Dendritic cell treated with granulocyte-macrophage colony-stimulating factor and Interleukin-4, amounts not matched to agents 40 ng/mL and 50 ng/mL, for 4 days (primary cell): Measurements from ENCODE around the gene CDRT4.

Experiments
- H3K27ac Mint-ChIP-seq: one replicate; pipeline ENCODE4 v1.8.0; 2022; ENCODE audit warnings: mild to moderate bottlenecking, mixed read lengths
- H3K27me3 Mint-ChIP-seq: one replicate; pipeline ENCODE4 v1.8.0; 2022; ENCODE audit warnings: mild to moderate bottlenecking, mixed read lengths
- H3K36me3 Mint-ChIP-seq: one replicate; pipeline ENCODE4 v1.8.0; 2022; ENCODE audit warnings: low read depth, mixed read lengths
- H3K4me1 Mint-ChIP-seq: one replicate; pipeline ENCODE4 v1.8.0; 2022; ENCODE audit warnings: low read depth, mixed read lengths
- H3K4me3 Mint-ChIP-seq: one replicate; pipeline ENCODE4 v1.8.0; 2022; ENCODE audit warnings: mild to moderate bottlenecking, moderate library complexity, mixed read lengths
- H3K9me3 Mint-ChIP-seq: one replicate; pipeline ENCODE4 v1.8.0; 2022; ENCODE audit warnings: mixed read lengths
- intact Hi-C: fragments of 100-400 bp; cut with micrococcal nuclease; formaldehyde crosslinking; loops from one replicate; pipeline ENCODE4 v1.15.0; 2022

The CDRT4 gene

GRCh38 chr17:15482476-15482875 is 15.1 kb upstream of the CDRT4 start:
- Mint-ChIP-seq H3K4me1 (peaks cover 13% of the 10 kb centered on the region), H3K9me3 (no peaks in the 10 kb centered on the region), H3K4me3 (no peak overlapping the region), H3K27ac (no peak overlapping the region), H3K27me3 (no peaks in the 10 kb centered on the region), H3K36me3 (no peaks in the 10 kb centered on the region)
- intact Hi-C loops, result no loop called here

DNA sequence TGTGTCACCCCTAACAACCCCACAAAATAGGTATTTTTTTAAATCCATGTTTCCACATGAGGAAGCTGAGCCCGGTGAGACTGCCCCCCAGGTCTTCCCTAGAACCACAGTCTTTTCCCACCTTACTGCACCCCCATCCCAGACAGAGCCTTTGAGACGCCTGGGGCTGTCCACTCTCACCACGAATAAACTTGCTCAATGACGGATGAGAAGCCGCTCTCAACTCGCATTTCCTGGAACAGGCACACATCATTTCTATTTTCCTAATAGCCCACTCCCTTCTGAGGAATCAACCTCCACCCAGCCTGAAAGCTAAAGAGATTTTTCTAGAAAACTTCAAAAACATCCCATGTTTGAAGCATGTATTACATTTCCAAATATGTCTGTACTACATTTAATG is 14.1 kb upstream of the CDRT4 start:
- H3K36me3 Mint-ChIP-seq, result no peaks in the 10 kb centered on the region
- H3K27ac Mint-ChIP-seq, result no peak overlapping the region
- H3K27me3 Mint-ChIP-seq, result no peaks in the 10 kb centered on the region
- H3K9me3 Mint-ChIP-seq, result no peaks in the 10 kb centered on the region
- peaks cover 13% of the 10 kb centered on the region for H3K4me1 Mint-ChIP-seq
- no peak overlapping the region for H3K4me3 Mint-ChIP-seq
- intact Hi-C loops, result no loop called here

- H3K36me3 Mint-ChIP-seq, result no peaks in the 10 kb centered on the region
- no peak overlapping the region for H3K4me3 Mint-ChIP-seq
- H3K9me3 Mint-ChIP-seq, result no peaks in the 10 kb centered on the region
Measured at GRCh38 chr17:15480204-15480603, 12.8 kb upstream of the CDRT4 start.

DNA sequence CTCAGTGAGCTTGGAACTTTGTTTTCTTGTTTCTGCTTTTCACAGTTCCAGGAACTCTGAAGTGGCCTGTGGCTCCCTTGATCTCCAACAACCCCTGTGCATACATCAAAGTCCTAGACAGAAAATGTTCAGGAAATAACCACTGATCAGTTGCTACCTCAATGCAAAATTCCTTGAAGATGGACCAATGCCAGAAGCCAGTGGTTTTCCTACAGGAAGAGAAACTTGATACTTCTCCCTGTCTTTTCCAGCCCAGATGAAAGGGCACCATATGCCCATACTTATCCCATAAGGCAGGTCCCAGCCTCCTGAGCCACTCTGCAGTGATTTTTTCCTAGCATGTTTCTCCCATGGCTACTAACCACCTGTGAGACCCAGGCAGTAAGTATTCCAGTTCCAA is 12.3 kb upstream of the CDRT4 start:
- H3K27me3 Mint-ChIP-seq, result no peaks in the 10 kb centered on the region
- intact Hi-C loops, result no loop called here
- no peaks in the 10 kb centered on the region for H3K9me3 Mint-ChIP-seq
- H3K4me1 Mint-ChIP-seq, result peaks cover 13% of the 10 kb centered on the region
- no peak overlapping the region for H3K4me3 Mint-ChIP-seq
- H3K36me3 Mint-ChIP-seq, result no peaks in the 10 kb centered on the region
- H3K27ac Mint-ChIP-seq, result no peak overlapping the region

More at GRCh38 chr17:15480204-15480603, 12.8 kb upstream of the CDRT4 start:
- intact Hi-C loops, result no loop called here
- H3K27ac Mint-ChIP-seq, result no peak overlapping the region
- peaks cover 13% of the 10 kb centered on the region for H3K4me1 Mint-ChIP-seq
- no peaks in the 10 kb centered on the region for H3K27me3 Mint-ChIP-seq

DNA sequence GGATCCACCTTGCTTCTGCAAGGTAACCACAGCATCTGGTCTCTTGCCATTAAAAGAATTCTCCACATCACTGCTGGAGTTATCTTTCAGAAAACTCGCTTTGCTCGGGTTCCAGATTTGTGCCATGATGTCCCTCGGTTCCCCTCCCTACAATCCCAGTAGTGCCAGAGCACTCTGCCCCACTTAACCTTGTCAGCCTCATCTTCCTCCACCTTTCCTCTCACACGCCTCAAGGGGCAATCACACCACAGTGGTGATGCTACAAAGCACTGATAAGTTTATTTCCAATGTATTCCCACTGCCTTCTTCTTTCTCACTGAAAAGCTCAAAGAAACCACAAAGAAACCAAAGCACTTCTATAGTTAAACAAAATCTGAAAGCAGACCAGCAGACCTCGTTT is 11.4 kb upstream of the CDRT4 start:
- intact Hi-C loops, result no loop called here

DNA sequence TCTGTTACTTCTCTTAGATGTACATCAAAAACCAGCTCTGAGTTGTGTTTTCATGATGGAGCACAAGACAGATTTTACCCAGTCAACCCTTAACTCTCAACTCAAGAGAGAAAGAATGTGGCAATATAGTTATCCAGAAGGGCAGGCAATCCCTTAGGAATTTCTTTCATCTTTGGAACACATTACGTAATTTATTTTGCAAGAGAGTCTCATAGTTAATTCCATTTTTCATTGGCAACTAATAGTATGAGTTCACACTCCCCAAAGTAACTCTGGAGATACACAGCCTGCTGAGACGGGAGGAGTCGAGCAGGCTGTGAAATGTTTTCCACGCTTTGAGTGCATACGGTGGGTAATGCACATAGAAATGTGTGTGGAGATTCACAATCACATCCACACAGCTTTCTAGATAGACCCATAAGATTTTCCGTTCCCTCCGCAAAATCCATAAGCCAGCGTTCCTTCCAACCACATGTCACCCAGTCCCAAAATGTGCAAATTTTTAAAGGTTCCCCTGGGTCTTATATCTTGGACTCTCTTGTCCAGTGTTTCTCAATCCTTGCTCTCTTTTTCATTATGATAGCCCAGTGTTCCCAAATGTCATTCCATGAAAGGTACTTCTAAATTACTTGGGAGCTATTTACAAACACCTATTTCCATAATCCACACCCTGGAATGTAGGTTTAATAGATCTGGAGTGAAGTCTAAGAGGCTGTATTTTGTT is 8.4 kb upstream of the CDRT4 start:
- no peaks in the 10 kb centered on the region for H3K36me3 Mint-ChIP-seq
- no peaks in the 10 kb centered on the region for H3K27me3 Mint-ChIP-seq
- H3K9me3 Mint-ChIP-seq, result no peaks in the 10 kb centered on the region
- H3K27ac Mint-ChIP-seq, result no peak overlapping the region
- H3K4me3 Mint-ChIP-seq, result no peak overlapping the region
- H3K4me1 Mint-ChIP-seq, result peaks cover 13% of the 10 kb centered on the region
- intact Hi-C loops, result no loop called here

More for the DNA sequence above, 11.4 kb upstream of the CDRT4 start:
- Mint-ChIP-seq H3K36me3 (no peaks in the 10 kb centered on the region), H3K4me1 (peaks cover 13% of the 10 kb centered on the region), H3K27ac (no peak overlapping the region), H3K9me3 (no peaks in the 10 kb centered on the region), H3K4me3 (no peak overlapping the region), H3K27me3 (no peaks in the 10 kb centered on the region)

DNA sequence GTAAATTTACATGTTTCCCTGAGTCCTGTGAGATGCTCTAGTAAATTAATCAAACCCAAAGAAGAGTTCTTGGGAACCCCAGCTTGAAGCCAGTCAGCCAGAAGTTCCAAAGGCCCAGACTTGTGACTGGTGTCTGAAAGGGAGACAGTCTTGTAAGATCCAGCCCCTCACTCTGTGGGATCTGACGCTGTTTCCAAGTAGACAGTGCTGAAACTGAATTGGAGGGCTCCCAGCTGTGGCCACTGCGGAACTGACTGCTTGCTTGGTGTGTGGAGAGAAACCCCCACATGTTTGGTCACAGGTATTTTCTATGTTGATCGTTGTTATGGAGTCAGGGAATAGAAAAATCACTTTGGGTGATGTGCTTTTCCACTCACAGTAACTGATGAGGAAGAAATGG is 5.5 kb upstream of the CDRT4 start:
- H3K27me3 Mint-ChIP-seq, result no peaks in the 10 kb centered on the region
- no peak overlapping the region for H3K27ac Mint-ChIP-seq
- H3K9me3 Mint-ChIP-seq, result no peaks in the 10 kb centered on the region
- no peaks in the 10 kb centered on the region for H3K4me1 Mint-ChIP-seq
- H3K36me3 Mint-ChIP-seq, result no peaks in the 10 kb centered on the region
- no peak overlapping the region for H3K4me3 Mint-ChIP-seq
- intact Hi-C loops, result no loop called here

- no peaks in the 10 kb centered on the region for H3K27me3 Mint-ChIP-seq
- no peak overlapping the region for H3K27ac Mint-ChIP-seq
- no peaks in the 10 kb centered on the region for H3K4me1 Mint-ChIP-seq
- no peaks in the 10 kb centered on the region for H3K36me3 Mint-ChIP-seq
- intact Hi-C loops, result no loop called here
- H3K9me3 Mint-ChIP-seq, result no peaks in the 10 kb centered on the region
- H3K4me3 Mint-ChIP-seq, result no peak overlapping the region
Measured at GRCh38 chr17:15470536-15470935, 3.1 kb upstream of the CDRT4 start.

DNA sequence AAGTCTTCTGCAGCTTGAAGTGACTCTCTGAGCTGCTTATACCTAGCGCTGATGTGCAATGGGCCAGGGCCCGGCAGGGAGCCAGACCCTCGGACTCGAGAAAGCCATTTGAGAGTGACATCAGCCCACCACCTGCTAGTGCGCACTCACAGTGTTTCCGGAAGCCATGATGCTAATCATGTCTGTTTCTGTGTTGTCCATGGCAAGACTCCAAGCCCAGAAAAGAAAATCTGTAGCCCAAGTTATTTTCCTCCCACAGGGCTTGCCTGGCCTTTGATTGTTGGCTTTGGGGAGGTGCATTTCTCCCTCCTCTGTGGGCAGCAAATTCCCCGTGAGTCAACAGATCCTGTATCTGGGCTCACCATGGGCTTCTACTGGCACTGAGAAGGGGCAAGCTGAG is 1.8 kb upstream of the CDRT4 start:
- Mint-ChIP-seq H3K4me1 (no peaks in the 10 kb centered on the region), H3K4me3 (no peak overlapping the region), H3K27me3 (no peaks in the 10 kb centered on the region), H3K27ac (no peak overlapping the region), H3K36me3 (no peaks in the 10 kb centered on the region), H3K9me3 (no peaks in the 10 kb centered on the region)
- intact Hi-C loops, result no loop called here

DNA sequence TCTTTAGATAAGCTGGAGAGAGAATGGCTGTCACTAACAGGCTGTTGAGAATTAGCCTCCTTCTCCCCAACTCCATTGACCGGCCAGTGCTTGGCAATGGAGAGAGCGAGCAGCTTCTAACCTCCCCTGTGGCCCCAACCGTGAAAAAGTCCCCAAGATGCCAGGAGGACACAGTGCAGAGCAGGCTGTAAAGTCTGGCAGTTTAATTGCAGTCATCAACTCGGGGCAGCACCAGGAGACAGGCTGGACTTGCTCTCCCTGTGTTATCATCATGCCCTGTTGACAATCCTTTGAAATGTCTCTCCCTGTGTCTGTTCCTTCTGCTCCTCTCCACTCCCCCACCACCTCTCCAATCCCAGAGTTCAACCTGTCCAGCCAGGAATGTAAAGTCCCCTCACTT is 705 bp upstream of the CDRT4 start:
- intact Hi-C loops, result no loop called here
- no peaks in the 10 kb centered on the region for H3K27me3 Mint-ChIP-seq
- H3K4me3 Mint-ChIP-seq, result no peak overlapping the region
- H3K36me3 Mint-ChIP-seq, result no peaks in the 10 kb centered on the region
- no peaks in the 10 kb centered on the region for H3K4me1 Mint-ChIP-seq
- H3K9me3 Mint-ChIP-seq, result no peaks in the 10 kb centered on the region
- no peak overlapping the region for H3K27ac Mint-ChIP-seq

DNA sequence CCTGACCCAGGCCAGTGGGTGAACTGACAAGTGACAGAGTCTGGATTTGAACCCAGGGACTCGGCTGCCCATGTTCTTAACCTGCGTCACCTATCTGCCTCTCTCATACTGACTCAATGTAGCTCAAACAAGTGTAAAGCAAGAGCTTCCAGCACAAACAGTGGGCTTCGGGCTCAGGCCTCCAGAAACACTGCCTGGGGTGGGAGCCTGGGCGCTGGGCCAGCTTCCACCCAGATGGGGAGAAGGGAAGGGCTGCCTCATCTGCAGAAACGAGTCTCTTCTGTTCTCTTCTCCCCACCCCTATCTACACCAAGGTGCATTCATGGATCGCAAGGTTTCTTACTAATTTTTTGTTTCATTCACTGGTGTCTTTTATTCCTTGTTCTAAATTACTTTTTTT is 1.3 kb downstream of the CDRT4 start:
- H3K4me1 Mint-ChIP-seq, result no peaks in the 10 kb centered on the region
- H3K36me3 Mint-ChIP-seq, result no peaks in the 10 kb centered on the region
- intact Hi-C loops, result no loop called here
- H3K27me3 Mint-ChIP-seq, result no peaks in the 10 kb centered on the region
- H3K9me3 Mint-ChIP-seq, result no peaks in the 10 kb centered on the region
- no peak overlapping the region for H3K27ac Mint-ChIP-seq
- no peak overlapping the region for H3K4me3 Mint-ChIP-seq

DNA sequence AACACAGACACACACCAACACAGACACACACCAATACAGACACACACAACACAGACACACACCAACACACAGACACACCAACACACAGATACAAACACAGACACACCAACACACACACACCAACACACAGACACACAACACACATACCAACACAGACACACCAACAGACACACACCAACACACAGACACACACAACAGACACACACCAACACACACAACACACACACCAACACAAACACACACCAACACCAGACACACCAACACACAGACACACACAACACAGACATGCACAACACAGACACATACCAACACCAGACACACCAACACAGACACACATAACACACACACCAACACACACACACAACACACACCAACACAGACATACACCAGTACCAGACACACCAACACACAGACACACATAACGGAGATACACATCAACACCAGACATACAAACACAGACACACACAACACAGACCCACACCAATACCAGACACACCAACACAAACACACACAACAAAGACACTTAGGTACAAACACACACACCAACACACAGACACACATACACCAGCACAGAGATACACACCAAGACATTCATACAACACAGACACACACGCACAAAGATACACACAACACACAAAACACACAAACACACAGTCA is 2.2 kb downstream of the CDRT4 start:
- no peak overlapping the region for H3K4me3 Mint-ChIP-seq
- no peaks in the 10 kb centered on the region for H3K36me3 Mint-ChIP-seq

GRCh38 chr17:15464231-15464985 is 3.0 kb downstream of the CDRT4 start:
- Mint-ChIP-seq H3K9me3 (no peaks in the 10 kb centered on the region), H3K27ac (no peak overlapping the region), H3K36me3 (no peaks in the 10 kb centered on the region), H3K4me3 (no peak overlapping the region), H3K4me1 (no peaks in the 10 kb centered on the region), H3K27me3 (no peaks in the 10 kb centered on the region)
- intact Hi-C loops, result no loop called here

More for the DNA sequence above, 2.2 kb downstream of the CDRT4 start:
- Mint-ChIP-seq H3K27ac (no peak overlapping the region), H3K27me3 (no peaks in the 10 kb centered on the region), H3K4me1 (no peaks in the 10 kb centered on the region), H3K9me3 (no peaks in the 10 kb centered on the region)
- intact Hi-C loops, result no loop called here

GRCh38 chr17:15462976-15463772 is 4.2 kb downstream of the CDRT4 start:
- Mint-ChIP-seq H3K4me1 (no peaks in the 10 kb centered on the region), H3K9me3 (no peaks in the 10 kb centered on the region), H3K4me3 (no peak overlapping the region), H3K36me3 (no peaks in the 10 kb centered on the region), H3K27me3 (no peaks in the 10 kb centered on the region), H3K27ac (no peak overlapping the region)
- intact Hi-C loops, result no loop called here
